ENCODE measurements around the gene E2F4. TPM values are rescaled to one million over a fixed set of nuclear protein-coding genes. Genes with fewer than 3 reads are reported as not detected.

The E2F4 gene
- total and polyA plus RNA-seq, 2 donors (not counting 1 experiment from before 2014, with no cell fraction given) = 106 to 188 TPM

DNA sequence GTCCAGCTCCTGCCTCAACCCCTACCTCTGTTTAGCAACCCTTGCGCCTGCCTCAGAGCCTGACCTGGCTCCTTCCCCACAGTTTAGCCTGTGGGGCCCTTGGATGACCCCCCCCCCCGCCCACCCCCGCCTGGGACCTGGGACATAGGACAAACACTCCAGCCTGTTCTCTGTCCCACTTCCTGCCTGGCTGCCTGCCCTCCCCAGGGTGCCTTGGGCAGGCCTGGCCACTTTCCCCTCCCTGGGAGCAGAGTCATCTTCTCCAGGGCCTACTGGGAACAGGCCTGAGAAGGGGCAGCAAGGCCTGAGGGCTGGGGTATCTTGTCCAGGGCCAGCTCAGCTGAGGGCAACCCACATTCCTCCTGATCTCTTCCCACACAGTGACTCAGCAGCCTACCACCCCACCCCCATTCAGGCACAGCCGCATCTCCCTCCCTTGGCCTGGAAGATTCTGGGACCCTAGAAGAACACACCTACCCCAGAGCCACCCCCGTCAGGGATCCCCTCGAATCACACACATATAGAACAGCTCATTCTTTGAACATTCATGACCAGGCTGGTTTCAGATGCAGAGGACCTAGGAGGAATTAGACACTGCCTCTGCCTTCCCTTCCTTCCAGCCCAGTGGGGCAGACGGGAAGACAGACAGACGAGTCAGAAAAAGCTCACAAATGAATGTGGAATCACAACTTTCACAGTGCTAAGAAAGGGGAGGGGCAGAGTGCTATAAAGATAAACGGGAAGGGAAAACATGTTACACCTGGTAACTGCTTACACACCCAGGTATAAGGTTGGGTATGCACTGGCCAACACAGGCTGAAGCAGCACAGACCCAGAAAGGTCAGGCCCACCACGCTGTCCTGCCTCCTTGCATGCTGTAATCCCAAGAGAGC is 49.3 kb downstream of the E2F4 start:
- Mint-ChIP-seq H3K27ac (no peak overlapping the region), H3K27me3 (no peaks in the 10 kb centered on the region), H3K9me3 (ENCODE audit: insufficient read depth) (no peaks in the 10 kb centered on the region), H3K4me3 (no peak overlapping the region), H3K4me1 (peaks cover 24% of the 10 kb centered on the region)
- ChIA-PET POLR2A (interaction anchor here (0.7 to 0.8 kb wide), 2 partner anchors 56 to 772 kb away, joined by 3 to 4 read pairs; no protein-coding TSS in a partner anchor), CTCF (no interaction called here)
- H3K9ac ChIP-seq (ENCODE audit: low read length) = no peak overlapping the region
- peaks cover 26% of the 10 kb centered on the region for H3K79me2 ChIP-seq (ENCODE audit: control insufficient read depth, insufficient read depth, low read length)
- H2AFZ ChIP-seq (ENCODE audit: insufficient read depth, low read depth, low read length, poor library complexity, severe bottlenecking) = no peak overlapping the region
- H3K36me3 ChIP-seq (replicated peaks in 1 of 2; ENCODE audit: control extremely low read depth in 1 of 2, control insufficient read depth in 1 of 2, extremely low read depth in 1 of 2, insufficient read depth in 2 of 2, low read length in 1 of 2) = peaks cover 0 to 27% of the 10 kb centered on the region in 2 experiments
- peaks cover 4% of the 10 kb centered on the region for H4K20me1 ChIP-seq (ENCODE audit: control insufficient read depth, insufficient read depth, low read length, poor library complexity, severe bottlenecking)
- no peaks in the 10 kb centered on the region for H3K27me3 ChIP-seq (replicated peaks in 1 of 4; ENCODE audit: control extremely low read depth in 1 of 4, control insufficient read depth in 3 of 4, insufficient read depth in 4 of 4, low read length in 3 of 4)
- no peak overlapping the region for H3K27ac ChIP-seq (ENCODE audit: low read length in 2 of 2)
- no peaks in the 10 kb centered on the region for H3K9me3 ChIP-seq (ENCODE audit: control extremely low read depth in 1 of 3, control insufficient read depth in 2 of 3, insufficient read depth in 1 of 3, low read length in 2 of 3)
- H3K4me3 ChIP-seq (ENCODE audit: control extremely low read depth in 1 of 5, extremely low read depth in 1 of 5, insufficient read depth in 1 of 5, low read depth in 2 of 5, low read length in 4 of 5) = no peak overlapping the region
- ATAC-seq (ENCODE audit: low read depth) (no peak), DNase-seq (no peak)
- 89% methylated on average over 4 of the region's 10 CpGs for WGBS (ENCODE audit: insufficient coverage)
- H3K4me1 ChIP-seq (ENCODE audit: control insufficient read depth in 2 of 2, insufficient read depth in 2 of 2, low read length in 2 of 2) = peaks cover 26 to 29% of the 10 kb centered on the region in 2 donors
- H3K4me2 ChIP-seq (replicated peaks; ENCODE audit: low read depth, low read length, poor library complexity, severe bottlenecking) = no peak overlapping the region
- intact Hi-C loops (cut with micrococcal nuclease) = loop anchor here (10.0 kb wide), 1 partner anchor 424 kb away; the partner anchor contains the start of genes ACD, C16orf86, ENKD1 and PARD6A
- TF ChIP-seq CTCF (IDR thresholded peaks at IDR 0.05) = no peak
- no peak for TF ChIP-seq EZH2 (IDR thresholded peaks at IDR 0.05; ENCODE audit: borderline replicate concordance, insufficient read depth, low read depth, low read length, poor library complexity, severe bottlenecking)
